ENCODE results near the gene MFGE8. TPM values are rescaled to one million over a fixed set of nuclear protein-coding genes. Genes with fewer than 3 reads are reported as not detected.

Gene MFGE8
- total RNA-seq, 4 donors from 2014 or later: 51.8 to 156 (median 78.3) TPM

DNA sequence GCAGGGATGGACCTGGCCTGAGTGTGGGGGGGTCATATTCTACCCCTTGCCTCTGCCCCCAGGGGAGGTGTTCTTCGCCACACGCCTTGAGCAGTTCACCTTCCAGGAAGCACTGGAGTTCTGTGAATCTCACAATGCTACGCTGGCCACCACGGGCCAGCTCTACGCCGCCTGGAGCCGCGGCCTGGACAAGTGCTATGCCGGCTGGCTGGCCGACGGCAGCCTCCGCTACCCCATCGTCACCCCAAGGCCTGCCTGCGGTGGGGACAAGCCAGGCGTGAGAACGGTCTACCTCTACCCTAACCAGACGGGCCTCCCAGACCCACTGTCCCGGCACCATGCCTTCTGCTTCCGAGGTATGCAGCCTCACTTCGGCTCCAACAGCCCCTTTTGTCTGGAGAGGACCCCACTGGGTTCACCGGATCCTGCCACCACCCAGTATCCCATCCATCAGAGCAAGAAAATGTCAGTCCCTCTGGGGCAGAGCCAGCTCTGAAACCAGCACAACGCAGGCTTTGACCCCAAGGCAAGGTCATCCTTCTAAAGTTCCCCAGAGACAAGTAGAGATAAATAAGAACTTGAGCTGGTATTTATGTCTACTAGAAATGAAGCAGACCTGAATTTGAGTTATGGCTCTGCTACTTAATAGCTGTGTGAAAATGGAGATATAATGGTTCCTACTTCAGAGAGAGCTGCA lies 63.7 kb downstream of the MFGE8 start:
- Histone ChIP-seq H3K4me1 (no peaks in the 10 kb centered on the region), H3K4me3 (no peak overlapping the region), H3K9me3 (peaks cover 0 to 7% (median 0%) of the 10 kb centered on the region in 4 donors), H3K36me3 (no peaks in the 10 kb centered on the region), H3K27me3 (no peaks in the 10 kb centered on the region), H3K27ac (no peak overlapping the region)
- TF ChIP-seq, protein P1, sequence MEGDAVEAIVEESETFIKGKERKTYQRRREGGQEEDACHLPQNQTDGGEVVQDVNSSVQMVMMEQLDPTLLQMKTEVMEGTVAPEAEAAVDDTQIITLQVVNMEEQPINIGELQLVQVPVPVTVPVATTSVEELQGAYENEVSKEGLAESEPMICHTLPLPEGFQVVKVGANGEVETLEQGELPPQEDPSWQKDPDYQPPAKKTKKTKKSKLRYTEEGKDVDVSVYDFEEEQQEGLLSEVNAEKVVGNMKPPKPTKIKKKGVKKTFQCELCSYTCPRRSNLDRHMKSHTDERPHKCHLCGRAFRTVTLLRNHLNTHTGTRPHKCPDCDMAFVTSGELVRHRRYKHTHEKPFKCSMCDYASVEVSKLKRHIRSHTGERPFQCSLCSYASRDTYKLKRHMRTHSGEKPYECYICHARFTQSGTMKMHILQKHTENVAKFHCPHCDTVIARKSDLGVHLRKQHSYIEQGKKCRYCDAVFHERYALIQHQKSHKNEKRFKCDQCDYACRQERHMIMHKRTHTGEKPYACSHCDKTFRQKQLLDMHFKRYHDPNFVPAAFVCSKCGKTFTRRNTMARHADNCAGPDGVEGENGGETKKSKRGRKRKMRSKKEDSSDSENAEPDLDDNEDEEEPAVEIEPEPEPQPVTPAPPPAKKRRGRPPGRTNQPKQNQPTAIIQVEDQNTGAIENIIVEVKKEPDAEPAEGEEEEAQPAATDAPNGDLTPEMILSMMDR (IDR thresholded peaks at IDR 0.05): no peak
- TF ChIP-seq POLR2A (IDR thresholded peaks at IDR 0.05): no peak
- no peak for DNase-seq

Other genes with a start within 250 kb of the MFGE8 start
- gene ACAN, start 109.9 kb downstream of the MFGE8 start, total RNA-seq: under 1 TPM in 1 of 4 donors, not detected in 3; 0.38 TPM
- 10 to 100 TPM in 1 of 4 donors, 1 to 10 TPM in 3; 3.7 to 21.5 (median 5.6) TPM for gene HAPLN3, start 17.8 kb downstream of the MFGE8 start, total RNA-seq
- 100 to 1,000 TPM in 3 of 4 donors, 10 to 100 TPM in 1; 75.9 to 190 (median 121) TPM for gene ABHD2, start 175.1 kb upstream of the MFGE8 start, total RNA-seq

Data from Peyer's patch (tissue), 4 donors.